Measurements from ENCODE around the gene ALX4. TPM values are rescaled to one million over a fixed set of nuclear protein-coding genes. Genes with fewer than 3 reads are reported as not detected.

ALX4 gene
- polyA plus RNA-seq, 3 donors: not detected

GRCh38 chr11:44229624-44230023 is 80.3 kb downstream of the ALX4 start:
- H3K4me2 ChIP-seq (replicated peaks; ENCODE audit: extremely low read depth, low read length, poor library complexity, severe bottlenecking): no peak overlapping the region
- H2AFZ ChIP-seq (ENCODE audit: insufficient read depth, low read depth, low read length, poor library complexity, severe bottlenecking): no peak overlapping the region
- H3K79me2 ChIP-seq (ENCODE audit: insufficient read depth, low read length): no peaks in the 10 kb centered on the region
- intact Hi-C loops (cut with micrococcal nuclease): no loop called here
- WGBS (ENCODE audit: insufficient coverage): 100% methylated on average over 1 of the region's 3 CpGs
- no peak overlapping the region for H3K9ac ChIP-seq (ENCODE audit: insufficient read depth, low read length, poor library complexity, severe bottlenecking)
- H3K27me3 ChIP-seq (ENCODE audit: control insufficient read depth in 2 of 2, insufficient read depth in 2 of 2, low read length in 2 of 2): no peaks in the 10 kb centered on the region
- H3K27ac ChIP-seq (ENCODE audit: low read depth in 1 of 2, low read length in 2 of 2): no peak overlapping the region
- H3K4me1 ChIP-seq (ENCODE audit: control insufficient read depth in 1 of 2, insufficient read depth in 2 of 2, low read length in 2 of 2): no peaks in the 10 kb centered on the region
- no peaks in the 10 kb centered on the region for H3K9me3 ChIP-seq (replicated peaks in 1 of 2; ENCODE audit: control insufficient read depth in 1 of 2, insufficient read depth in 1 of 2, low read length in 2 of 2)
- no peaks in the 10 kb centered on the region for H3K27me3 Mint-ChIP-seq (ENCODE audit: low read depth in 3 of 3)
- no peak overlapping the region for H3K4me3 Mint-ChIP-seq
- H3K27ac Mint-ChIP-seq: no peak overlapping the region
- peaks cover 3 to 8% of the 10 kb centered on the region in 2 donors for H3K36me3 Mint-ChIP-seq
- H4K20me1 ChIP-seq (ENCODE audit: insufficient read depth, low read length): no peaks in the 10 kb centered on the region
- H3K9me3 Mint-ChIP-seq: peaks cover 0 to 1% (median 0%) of the 10 kb centered on the region in 7 donors
- H3K36me3 ChIP-seq (replicated peaks in 1 of 2; ENCODE audit: control insufficient read depth in 1 of 2, insufficient read depth in 2 of 2, low read length in 2 of 2): no peaks in the 10 kb centered on the region
- TF ChIP-seq CTCF (IDR thresholded peaks at IDR 0.05): no peak
- no peak overlapping the region for H3K4me3 ChIP-seq (replicated peaks in 1 of 3; ENCODE audit: low read depth in 2 of 3, low read length in 3 of 3)
- no peak for DNase-seq
- no peaks in the 10 kb centered on the region for H3K4me1 Mint-ChIP-seq

GRCh38 chr11:44229098-44229497 is 80.8 kb downstream of the ALX4 start:
- H3K4me3 ChIP-seq (replicated peaks in 1 of 3; ENCODE audit: low read depth in 2 of 3, low read length in 3 of 3): no peak overlapping the region
- no peak overlapping the region for H3K27ac ChIP-seq (ENCODE audit: low read depth in 1 of 2, low read length in 2 of 2)
- intact Hi-C loops (cut with micrococcal nuclease): no loop called here
- H3K27me3 ChIP-seq (ENCODE audit: control insufficient read depth in 2 of 2, insufficient read depth in 2 of 2, low read length in 2 of 2): no peaks in the 10 kb centered on the region
- 100% methylated on average over 4 of the region's 4 CpGs for WGBS (ENCODE audit: insufficient coverage)
- TF ChIP-seq CTCF (IDR thresholded peaks at IDR 0.05): no peak
- DNase-seq: no peak
- Mint-ChIP-seq H3K27me3 (ENCODE audit: low read depth in 3 of 3) (no peaks in the 10 kb centered on the region), H3K36me3 (peaks cover 3 to 8% of the 10 kb centered on the region in 2 donors), H3K4me1 (no peaks in the 10 kb centered on the region), H3K9me3 (peaks cover 0 to 1% (median 0%) of the 10 kb centered on the region in 7 donors), H3K27ac (no peak overlapping the region), H3K4me3 (no peak overlapping the region)
- no peak overlapping the region for H3K9ac ChIP-seq (ENCODE audit: insufficient read depth, low read length, poor library complexity, severe bottlenecking)
- H3K4me1 ChIP-seq (ENCODE audit: control insufficient read depth in 1 of 2, insufficient read depth in 2 of 2, low read length in 2 of 2): no peaks in the 10 kb centered on the region
- H3K79me2 ChIP-seq (ENCODE audit: insufficient read depth, low read length): no peaks in the 10 kb centered on the region
- no peaks in the 10 kb centered on the region for H4K20me1 ChIP-seq (ENCODE audit: insufficient read depth, low read length)
- no peaks in the 10 kb centered on the region for H3K36me3 ChIP-seq (replicated peaks in 1 of 2; ENCODE audit: control insufficient read depth in 1 of 2, insufficient read depth in 2 of 2, low read length in 2 of 2)
- no peak overlapping the region for H2AFZ ChIP-seq (ENCODE audit: insufficient read depth, low read depth, low read length, poor library complexity, severe bottlenecking)
- H3K4me2 ChIP-seq (replicated peaks; ENCODE audit: extremely low read depth, low read length, poor library complexity, severe bottlenecking): no peak overlapping the region
- no peaks in the 10 kb centered on the region for H3K9me3 ChIP-seq (replicated peaks in 1 of 2; ENCODE audit: control insufficient read depth in 1 of 2, insufficient read depth in 1 of 2, low read length in 2 of 2)

Data from CD14-positive monocyte (primary cell).